ENCODE data around the gene CLSTN2.

The CLSTN2 gene

DNA sequence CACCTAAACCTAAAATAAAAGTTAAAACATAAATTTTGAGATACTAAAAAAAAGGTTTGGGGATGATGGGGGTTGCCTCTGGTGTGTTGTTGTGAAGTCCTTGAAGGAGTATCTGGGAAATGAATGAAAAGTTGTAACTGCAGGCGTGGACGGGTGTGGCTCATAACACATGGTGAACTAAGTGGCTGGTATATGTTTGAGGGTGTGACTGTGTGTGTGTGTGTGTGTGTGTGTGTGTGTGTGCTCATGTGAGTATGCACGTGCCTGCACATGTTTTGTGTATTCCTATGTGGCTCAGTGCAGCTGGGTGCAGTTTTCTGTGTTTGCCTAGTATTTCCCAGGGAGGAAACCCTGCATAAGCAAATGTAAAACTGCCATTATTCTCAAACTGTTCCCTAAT, 513.0 kb downstream of the CLSTN2 start:
- no peak for DNase-seq (ENCODE audit: low read depth, low spot score)

DNA sequence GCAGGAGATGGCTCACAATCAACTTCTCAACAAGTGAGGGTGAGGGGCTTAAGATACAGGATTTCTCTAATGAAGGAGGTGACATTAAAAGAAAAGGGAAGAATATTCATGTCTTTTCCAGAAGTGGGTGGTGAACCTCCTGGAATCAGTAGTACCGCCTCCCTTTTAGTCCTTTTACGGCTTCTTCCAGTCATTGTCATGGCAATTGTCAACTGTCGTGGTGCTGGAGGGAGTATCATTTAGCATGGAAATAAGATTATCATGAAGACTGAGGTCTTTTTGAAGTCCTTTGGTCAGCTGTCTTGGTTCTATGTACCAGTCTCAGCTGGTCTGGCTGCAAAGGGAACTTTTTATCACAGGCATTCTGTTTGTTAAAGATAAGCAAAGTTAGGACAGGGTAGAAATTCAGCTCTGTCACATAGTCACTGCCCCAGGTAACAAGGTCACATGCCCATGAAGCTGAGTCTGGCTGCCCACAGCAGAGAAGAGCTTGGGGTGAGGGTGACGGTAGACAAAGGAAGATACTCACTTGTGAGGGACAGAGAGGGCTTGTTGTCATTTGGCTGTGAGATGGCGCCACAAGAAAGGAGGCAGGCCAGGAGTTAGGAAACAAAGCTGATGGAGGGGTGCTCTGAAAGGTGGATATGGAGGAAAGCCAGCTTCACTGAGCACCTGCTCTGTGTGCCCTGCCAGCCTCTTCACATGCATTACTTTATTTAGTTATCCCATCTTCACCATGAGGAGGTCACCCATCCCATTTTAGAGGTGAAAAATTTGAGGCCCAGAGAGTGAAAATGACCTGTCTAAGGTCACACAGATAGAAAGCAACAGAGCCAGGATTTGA, 514.6 kb downstream of the CLSTN2 start:
- no peak for DNase-seq (ENCODE audit: low read depth, low spot score)

DNA sequence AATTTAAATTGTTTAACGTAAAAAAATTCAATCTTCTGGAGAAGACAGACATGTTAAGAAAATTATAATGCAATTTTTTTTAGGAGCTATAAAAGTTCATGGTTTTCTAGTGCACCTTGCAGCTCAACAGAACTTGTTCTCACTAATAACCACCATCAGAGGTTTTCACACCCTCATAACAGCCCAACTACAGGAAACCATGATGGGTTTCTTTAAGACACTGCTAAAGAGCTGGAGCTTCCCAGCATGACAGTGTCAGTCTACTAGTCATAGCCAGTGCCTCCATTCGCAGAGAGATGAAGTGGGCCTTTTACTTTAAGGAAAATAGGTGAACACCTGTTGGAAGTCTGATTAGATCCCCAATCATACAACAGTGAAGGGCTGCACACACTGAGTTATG, 518.8 kb downstream of the CLSTN2 start:
- no peak for DNase-seq (ENCODE audit: low read depth, low spot score)

DNA sequence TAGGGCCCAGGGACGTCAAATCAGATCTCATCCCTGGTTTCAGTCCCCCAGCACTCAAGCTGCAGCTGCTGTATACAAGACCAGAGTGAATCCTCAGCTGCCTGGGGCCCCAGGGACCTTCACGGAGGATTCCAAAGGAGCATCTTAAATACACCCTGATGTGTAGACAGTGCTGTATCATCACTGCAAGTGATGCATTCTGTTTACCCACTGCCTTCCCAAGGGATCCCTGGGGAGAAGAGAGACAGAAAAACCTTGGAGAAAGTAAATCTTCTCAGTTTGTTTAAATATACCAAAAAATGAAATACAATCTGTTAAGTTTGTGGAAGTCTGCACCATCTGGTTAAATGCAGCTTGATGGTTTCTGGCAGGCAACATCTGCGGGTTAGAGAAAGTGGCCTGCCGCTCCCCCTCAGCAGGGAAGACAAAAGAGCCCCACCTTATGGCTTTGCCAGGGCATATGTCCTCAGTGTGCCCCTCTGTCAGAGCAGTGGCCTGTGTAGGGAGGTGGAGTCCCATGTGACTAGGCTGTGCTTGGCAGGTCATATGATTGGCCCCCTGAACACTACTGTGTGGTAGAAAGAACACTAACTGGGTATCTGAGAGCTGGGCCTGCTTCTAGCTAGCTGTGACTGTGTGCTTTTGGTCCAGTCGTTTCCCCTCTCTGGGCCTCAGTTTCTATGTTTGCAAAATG, 520.7 kb downstream of the CLSTN2 start:
- DNase-seq (ENCODE audit: low read depth, low spot score), result no peak

DNA sequence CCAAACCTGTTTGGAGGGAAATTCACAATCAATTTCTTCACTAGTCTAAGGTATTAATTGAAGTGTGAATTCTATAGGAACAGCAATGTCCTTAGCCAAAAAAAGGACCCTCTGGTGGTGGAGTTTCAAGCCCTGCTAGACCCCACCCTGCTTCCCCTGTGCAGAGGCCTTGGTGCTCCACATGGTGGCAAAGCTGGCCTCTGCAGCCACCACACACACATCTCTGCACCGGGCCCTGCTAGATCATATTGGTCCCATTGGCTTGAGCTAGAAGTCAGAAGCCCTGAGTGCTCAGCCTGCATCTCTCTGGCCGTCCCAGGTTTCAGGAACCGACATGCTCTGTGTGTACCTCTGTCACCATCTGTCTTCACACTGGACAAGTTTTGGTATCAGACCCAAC, 522.0 kb downstream of the CLSTN2 start:
- no peak for DNase-seq (ENCODE audit: low read depth, low spot score)

DNA sequence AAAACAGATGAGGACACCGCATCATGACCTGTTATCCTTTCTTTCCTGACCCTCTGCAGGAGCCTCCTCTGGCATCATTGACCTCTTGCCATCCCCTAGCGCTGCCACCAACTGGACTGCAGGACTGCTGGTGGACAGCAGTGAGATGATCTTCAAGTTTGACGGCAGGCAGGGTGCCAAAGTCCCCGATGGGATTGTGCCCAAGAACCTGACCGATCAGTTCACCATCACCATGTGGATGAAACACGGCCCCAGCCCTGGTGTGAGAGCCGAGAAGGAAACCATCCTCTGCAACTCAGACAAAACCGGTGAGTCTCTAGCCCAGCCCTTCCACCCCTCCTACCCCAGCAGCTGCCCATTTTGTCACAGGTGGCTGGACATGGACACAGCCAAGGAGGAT, 524.5 kb downstream of the CLSTN2 start:
- DNase-seq (ENCODE audit: low read depth, low spot score), result no peak

DNA sequence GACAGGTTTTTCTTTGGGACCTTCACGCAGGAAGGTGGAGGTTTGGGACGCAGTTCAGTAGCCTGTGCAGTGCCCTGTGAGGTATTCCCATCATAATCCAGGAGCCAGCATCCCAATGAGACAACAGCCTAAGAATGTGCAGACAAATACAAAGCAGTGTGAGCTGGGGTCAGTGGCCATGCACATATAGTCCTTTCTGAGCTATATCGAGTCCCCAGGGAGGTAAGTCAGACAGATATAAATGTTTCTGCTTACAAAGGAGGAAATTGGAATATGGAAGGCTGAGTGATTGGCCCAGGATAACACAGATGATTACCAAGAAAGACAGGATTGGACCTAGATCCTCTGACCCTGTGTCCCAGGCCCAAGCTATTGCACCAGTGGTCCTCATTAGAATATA, 526.3 kb downstream of the CLSTN2 start:
- DNase-seq (ENCODE audit: low read depth, low spot score), result no peak

DNA sequence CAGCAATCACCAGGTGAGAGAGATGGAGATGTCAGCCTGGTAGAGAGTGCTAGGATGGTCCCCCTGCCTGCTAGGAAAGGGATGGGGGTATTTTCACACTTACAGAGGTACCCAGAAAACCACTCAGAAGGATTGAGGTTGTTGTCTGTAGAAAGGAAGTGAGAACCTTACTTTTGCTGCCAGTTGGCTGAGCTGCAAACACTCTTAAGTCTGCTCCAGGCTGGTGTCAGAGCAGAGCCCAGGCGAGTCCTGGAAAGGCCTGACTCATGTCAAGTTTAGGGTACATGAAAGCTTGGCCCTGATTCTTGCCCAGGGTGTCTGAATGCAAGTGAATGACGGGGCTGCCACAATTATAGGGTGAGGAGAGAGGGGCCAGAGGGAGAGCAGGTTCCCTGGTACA, 528.4 kb downstream of the CLSTN2 start:
- DNase-seq (ENCODE audit: low read depth, low spot score), result no peak

DNA sequence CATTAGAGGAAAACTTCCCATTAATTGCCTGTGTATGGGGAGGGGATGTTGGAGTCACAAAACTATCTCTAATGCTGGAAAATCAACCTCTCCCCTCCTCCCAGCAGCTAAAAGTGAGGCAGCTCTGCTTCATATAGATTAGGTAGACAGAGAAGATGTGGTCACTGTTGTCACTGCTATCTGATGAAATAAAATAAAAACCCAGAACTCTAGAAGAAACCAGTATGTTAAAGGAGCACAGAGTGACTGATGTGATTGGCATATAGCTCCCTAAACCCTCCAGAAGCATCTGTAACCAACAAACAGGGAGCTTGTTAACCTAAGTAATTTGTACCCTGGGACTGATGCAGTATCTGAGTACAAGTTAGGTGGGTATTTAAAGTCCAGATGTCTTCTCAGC, 531.0 kb downstream of the CLSTN2 start:
- DNase-seq (ENCODE audit: low read depth, low spot score), result no peak

DNA sequence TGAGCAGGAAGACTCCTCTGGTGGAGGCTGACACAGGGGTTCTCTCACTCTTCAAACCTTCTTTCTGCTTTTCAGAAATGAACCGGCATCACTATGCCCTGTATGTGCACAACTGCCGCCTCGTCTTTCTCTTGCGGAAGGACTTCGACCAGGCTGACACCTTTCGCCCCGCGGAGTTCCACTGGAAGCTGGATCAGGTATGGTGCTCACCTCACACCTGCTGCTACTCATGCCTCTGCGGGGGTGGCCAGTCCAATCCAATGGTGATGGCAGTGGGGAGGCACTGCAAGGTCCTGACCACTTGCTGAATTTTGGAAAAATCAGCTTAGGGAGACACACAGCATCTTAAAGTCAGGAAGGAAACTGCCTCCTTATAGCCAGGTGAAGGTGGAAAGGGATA, 531.5 kb downstream of the CLSTN2 start:
- DNase-seq (ENCODE audit: low read depth, low spot score), result no peak

DNA sequence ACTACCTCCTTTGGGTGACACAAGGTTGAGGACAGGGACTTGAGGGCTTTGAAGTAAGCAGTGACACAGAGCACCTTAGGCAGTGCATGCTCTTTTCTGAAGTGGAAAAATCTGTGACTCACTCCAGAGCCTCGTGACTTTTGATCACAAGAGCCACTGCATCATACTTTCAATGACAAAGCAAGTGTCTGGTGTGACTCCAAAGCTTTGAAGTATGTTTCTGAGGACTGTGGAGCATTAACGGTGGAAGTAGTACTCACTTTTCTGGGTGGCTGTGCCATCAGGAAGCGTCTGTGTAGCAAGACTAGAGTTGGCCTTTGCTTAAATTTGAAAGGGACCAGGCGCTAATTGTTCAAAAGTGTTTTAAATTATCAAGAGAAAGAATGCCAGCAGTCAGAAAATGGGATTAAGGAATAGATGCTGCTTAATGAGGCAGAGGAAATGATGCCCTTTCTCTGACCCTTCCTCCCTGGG, 532.2 kb downstream of the CLSTN2 start:
- no peak for DNase-seq (ENCODE audit: low read depth, low spot score)

DNA sequence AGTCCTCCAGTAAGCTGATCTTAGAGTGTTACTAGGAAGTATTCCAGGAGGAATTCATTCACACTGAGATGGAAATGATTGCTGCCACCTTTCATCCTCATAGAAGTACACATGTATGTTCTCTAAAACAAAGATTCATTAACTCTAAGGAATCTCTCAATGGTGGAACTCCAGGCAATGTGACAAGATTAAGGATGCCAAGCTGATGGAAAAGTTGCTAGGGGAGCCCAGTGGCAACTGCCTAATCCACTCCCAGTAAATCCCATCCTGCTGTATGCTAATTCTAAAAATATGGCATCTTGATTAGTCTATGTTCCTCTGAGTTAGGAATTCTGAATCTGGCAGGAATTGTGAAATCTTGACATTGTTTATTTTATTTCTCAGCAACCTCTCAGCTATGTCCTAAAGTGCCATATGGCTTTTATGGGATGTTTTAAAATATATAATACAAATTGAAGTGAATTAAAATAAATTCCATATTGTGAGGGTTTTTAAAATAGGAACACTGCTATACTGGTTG, 532.9 kb downstream of the CLSTN2 start:
- no peak for DNase-seq (ENCODE audit: low read depth, low spot score)

DNA sequence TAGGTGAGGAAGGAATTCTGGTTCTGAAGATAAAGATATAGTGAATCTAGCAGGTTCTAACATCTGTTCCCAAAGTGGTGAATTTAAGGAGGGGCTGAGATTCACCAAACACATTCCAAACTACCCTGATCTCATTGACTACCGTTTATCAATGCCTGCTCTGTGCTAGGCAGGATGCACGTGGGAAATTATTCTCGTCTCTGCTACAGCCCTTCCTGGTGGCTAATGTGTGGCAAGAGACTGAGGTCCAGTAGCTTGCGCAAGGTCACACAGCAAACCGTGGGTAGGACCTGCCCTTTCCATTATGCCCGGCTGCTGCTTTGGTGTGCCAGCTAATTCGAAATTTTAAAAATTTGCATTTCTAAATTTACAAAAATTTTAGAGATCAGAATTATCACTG, 533.4 kb downstream of the CLSTN2 start:
- no peak for DNase-seq (ENCODE audit: low read depth, low spot score)

DNA sequence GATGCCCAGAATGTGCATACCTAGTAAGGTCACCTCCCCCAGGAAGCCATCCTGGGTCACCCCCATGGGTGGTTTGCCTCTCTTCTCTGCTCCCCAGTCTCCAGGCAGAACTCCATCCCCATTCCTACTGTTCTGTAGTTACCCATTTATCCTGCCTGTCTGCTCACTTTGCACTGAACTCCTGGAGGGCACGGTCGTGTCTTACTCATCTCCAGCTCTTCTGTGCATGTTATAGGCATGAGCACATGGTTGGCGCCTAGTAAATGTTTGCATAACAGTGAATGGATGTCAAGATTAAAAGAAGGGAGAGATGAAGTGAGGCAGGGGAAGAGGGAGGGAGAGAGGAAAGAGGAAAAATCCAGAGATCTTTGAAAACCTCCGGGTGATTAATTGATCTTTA, 534.5 kb downstream of the CLSTN2 start:
- no peak for DNase-seq (ENCODE audit: low read depth, low spot score)

DNA sequence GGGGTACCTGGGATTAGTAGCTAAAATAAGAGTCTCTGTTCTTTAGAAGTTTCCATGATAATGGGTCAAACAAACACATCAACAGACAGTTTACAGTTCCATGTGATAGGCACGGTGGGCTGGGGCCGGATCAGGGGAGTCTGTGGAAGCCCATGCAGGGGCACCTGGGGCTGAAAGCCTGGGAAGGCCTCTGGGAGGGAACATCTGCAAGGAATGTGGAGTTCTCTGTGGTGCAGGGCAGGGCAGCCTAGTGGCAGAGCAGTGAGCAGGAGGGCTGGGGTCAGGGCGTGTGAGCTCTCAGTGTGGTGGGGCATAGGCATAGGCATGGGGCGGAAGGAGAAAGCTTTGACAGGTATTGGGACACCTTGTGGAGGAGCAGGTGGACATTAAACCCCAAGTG, 535.2 kb downstream of the CLSTN2 start:
- DNase-seq (ENCODE audit: low read depth, low spot score), result no peak

DNA sequence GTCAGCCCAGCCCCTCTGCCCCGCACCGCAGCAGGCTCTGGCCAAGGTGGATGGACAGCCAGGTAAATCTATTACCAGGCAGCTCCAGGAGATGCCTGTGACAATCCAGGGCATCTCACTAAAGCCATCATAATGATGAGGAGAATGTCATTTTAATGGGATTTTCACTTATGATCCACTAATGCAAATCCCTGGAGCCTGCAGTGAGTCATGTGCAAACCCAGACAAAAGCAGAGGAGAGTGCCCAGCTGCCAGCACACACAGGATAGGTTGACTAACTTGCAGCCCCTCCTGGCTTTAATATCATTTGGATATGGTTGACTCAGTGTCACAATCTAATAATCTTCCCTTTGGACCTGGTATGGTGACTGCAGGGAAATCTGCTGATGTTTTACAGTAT, 536.0 kb downstream of the CLSTN2 start:
- DNase-seq (ENCODE audit: low read depth, low spot score), result no peak

DNA sequence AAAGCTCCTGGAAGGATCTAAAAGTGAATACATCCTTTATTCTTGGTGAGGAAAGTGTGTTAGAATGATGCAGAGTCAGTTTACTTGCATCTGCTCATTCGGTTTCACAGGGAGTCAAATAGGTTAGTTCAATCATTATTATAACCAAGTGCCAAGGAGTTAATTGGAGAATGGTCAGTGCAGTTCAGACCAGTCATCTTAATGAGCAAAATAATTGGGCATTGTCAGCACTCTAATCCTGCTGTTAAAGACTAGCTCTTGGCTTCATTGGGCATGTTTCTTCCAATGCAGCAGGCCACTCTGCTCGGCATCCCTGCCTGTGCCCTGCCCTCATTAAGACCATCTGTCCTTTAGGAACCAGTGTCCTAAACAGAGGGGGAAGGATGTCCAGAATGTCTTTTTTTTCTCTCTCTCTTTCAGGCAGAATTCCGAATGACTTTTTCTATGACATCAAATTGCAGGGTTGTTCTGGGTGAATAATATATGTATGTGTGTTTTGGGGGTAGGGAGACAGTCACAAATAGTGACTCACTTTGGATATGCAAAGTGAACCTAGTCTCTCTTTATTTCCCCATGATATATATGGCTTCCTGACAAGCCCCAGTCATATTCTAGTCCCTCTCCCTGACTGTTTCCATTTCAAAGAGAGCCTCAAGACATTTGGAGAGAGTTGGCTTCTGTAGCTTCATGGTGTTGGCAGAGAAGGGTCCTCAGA, 537.5 kb downstream of the CLSTN2 start:
- DNase-seq (ENCODE audit: low read depth, low spot score), result no peak

DNA sequence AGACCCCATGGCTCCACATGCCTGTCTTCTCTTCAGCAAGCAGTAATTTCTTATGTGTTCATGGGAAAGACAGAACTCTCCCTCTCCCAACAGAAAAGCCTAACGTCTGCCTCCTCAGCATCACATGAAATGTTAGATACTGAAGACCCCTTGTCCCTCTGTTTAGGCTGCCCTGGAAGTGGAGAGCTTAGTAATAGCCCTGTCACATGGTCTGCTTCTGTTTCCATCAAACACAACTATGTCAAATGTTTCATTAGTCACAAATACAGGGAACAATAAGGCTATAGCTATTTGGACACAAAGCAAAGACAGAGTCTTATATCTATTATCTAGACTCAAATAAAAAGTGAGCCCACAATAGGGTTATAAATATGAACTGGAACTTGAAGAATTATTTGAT, 552.6 kb downstream of the CLSTN2 start:
- no peak for DNase-seq (ENCODE audit: low read depth, low spot score)

DNA sequence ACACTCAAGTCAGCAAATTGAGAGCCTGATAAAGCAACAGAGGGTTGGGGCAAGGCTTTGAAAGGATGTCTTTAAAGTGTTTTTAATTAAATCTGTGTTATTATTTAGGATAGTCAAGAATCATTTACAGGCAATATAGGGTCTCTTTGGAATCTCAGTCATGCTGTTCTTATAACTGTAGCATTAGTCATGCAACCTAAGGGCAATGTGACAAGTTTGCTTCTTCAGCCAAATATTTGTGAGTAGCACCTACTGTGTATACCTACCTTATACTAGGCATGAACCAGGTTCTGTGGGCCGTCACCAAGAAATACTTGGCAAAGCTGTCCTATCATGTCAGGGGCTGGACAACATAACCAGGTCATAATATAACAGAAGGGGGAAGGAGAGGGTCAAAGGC, 558.3 kb downstream of the CLSTN2 start:
- no peak for DNase-seq (ENCODE audit: low read depth, low spot score)

DNA sequence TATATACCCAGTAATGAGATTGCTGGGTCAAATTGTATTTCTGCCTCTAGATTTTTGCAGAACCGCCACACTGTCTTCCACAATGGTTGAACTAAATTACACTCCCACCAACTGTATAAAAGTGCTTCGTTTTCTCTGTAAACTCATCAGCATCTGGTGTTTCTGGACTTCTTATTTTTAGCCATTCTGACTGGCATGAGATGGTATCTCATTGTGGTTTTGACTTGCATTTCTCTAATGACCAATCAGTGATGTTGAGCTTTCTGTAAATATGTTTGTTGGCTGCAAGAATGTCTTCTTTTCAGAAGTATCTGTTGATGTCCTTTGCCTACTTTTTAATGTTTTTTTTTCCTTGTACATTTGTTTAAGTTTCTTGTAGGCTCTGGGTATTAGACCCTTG, 560.0 kb downstream of the CLSTN2 start:
- no peak for DNase-seq (ENCODE audit: low read depth, low spot score)

DNA sequence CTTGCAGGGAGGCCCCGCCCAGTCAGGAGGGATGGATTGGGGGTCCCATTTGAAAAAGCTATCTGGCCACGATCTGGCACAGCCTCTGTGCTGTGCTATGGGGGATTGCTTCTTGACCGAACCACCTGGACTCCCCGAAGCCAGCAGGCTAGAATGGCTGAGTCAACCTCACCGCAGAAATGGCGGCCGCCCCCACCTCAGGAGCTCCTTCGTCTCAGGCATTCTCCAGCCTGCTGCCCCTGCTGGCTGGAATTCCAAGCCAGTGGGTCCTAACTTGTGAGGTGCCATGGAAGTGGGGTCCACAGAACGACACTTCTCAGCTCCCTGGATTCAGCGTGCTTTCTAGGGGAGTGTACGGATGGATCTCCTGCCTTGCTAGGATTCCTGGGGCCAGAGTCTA, 562.3 kb downstream of the CLSTN2 start:
- no peak for DNase-seq (ENCODE audit: low read depth, low spot score)

DNA sequence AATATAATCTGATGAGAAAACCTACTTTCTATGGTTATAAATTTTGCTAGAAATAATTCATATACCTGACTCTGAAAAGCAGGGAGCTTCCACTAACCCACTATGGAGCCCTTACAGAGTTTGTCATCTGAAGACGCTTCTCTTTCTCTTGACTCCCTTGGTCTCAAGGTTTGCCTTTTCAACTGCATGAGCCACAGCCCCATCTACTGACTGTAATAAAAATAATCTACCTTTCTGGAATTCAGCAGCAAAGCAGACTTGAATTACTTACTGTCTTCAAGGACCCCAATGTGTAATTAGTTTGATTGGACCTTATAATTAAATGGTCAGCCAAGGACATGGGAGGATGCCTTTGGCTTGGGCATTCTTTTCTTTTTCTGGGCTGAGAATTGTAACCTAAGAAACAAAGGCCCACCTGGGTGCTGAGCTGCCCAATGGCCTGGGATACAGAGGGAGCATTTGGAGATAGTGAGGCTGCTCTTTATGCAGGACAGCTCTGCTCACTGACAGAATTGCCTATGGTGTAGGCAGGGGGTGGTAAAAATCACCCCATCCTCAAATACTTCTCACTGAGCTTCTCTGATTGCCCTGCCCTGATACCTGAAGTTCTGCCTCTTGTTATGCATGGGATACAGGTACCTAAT, 564.3 kb downstream of the CLSTN2 start:
- DNase-seq (ENCODE audit: low read depth, low spot score), result no peak
